Measurements from ENCODE around the gene IQCN. TPM values are rescaled to one million over a fixed set of nuclear protein-coding genes. Genes with fewer than 3 reads are reported as not detected.

The IQCN gene
- total RNA-seq, 4 donors from 2014 or later: 4.8 to 49.7 (median 17.5) TPM

- in situ Hi-C loops (cut with MboI; ENCODE audit: low pct_ligation_motif_present in 1 of 4, low pct_unique_long_range_greater_than_20kb in 1 of 4, low sequenced_read_pairs in 3 of 4): no loop called here
- intact Hi-C loops (cut with DNase I; ENCODE audit: low total_unique reads): no loop called here
- Histone ChIP-seq H3K27ac (peak overlapping the region; percentile 95 to 99 (median 96)), H3K4me1 (peaks cover 10 to 39% (median 30%) of the 10 kb centered on the region in 4 donors), H3K36me3 (no peaks in the 10 kb centered on the region), H3K4me3 (no peak overlapping the region), H3K27me3 (no peaks in the 10 kb centered on the region), H3K9me3 (no peaks in the 10 kb centered on the region)
- 60% methylated on average over 6 of the region's 9 CpGs; no CpG with 5 or more reads in 1 of the 2 donors for WGBS, 2 donors (ENCODE audit: low coverage in 1 of 2)
- TF ChIP-seq POLR2A (IDR thresholded peaks at IDR 0.05) (no peak), POLR2AphosphoS5 (IDR thresholded peaks at IDR 0.05) (no peak), CTCF (IDR thresholded peaks at IDR 0.05) (no peak), EP300 (IDR thresholded peaks at IDR 0.05; ENCODE audit: low read depth) (no peak)
- DNase-seq: peak; percentile 69
These were observed 20.2 kb upstream of the IQCN start for GRCh38 chr19:18294467-18294864.

GRCh38 chr19:18293642-18294466, 19.6 kb upstream of the IQCN start:
- intact Hi-C loops (cut with DNase I; ENCODE audit: low total_unique reads): no loop called here
- Histone ChIP-seq H3K9me3 (no peaks in the 10 kb centered on the region), H3K27me3 (no peaks in the 10 kb centered on the region), H3K27ac (peak overlapping the region; percentile 95 to 99 (median 96)), H3K4me1 (peaks cover 10 to 39% (median 30%) of the 10 kb centered on the region in 4 donors), H3K4me3 (peak overlapping the region in 1 of 4 donors; percentile 79), H3K36me3 (no peaks in the 10 kb centered on the region)
- in situ Hi-C loops (cut with MboI; ENCODE audit: low pct_ligation_motif_present in 1 of 4, low pct_unique_long_range_greater_than_20kb in 1 of 4, low sequenced_read_pairs in 3 of 4): no loop called here
- no peak for DNase-seq
- WGBS, 2 donors (ENCODE audit: low coverage in 1 of 2): 75% methylated on average over 18 of the region's 18 CpGs; no CpG with 5 or more reads in 1 of the 2 donors
- TF ChIP-seq CTCF (IDR thresholded peaks at IDR 0.05) (no peak), EP300 (IDR thresholded peaks at IDR 0.05; ENCODE audit: low read depth) (no peak), POLR2A (IDR thresholded peaks at IDR 0.05) (no peak), POLR2AphosphoS5 (IDR thresholded peaks at IDR 0.05) (no peak)

GRCh38 chr19:18292810-18293641, 18.8 kb upstream of the IQCN start:
- no peaks in the 10 kb centered on the region for H3K27me3 ChIP-seq
- DNase-seq: peak; percentile 79
- peaks cover 10 to 39% (median 30%) of the 10 kb centered on the region in 4 donors for H3K4me1 ChIP-seq
- intact Hi-C loops (cut with DNase I; ENCODE audit: low total_unique reads): no loop called here
- in situ Hi-C loops (cut with MboI; ENCODE audit: low pct_ligation_motif_present in 1 of 4, low pct_unique_long_range_greater_than_20kb in 1 of 4, low sequenced_read_pairs in 3 of 4): no loop called here
- H3K36me3 ChIP-seq: no peaks in the 10 kb centered on the region
- TF ChIP-seq POLR2A (IDR thresholded peaks at IDR 0.05): no peak
- peak in 1 of 3 donors; percentile 65 for TF ChIP-seq POLR2AphosphoS5 (IDR thresholded peaks at IDR 0.05)
- TF ChIP-seq EP300 (IDR thresholded peaks at IDR 0.05; ENCODE audit: low read depth): no peak
- WGBS, 2 donors (ENCODE audit: low coverage in 1 of 2): 11 to 15% methylated on average over 15 to 29 of the region's 31 CpGs
- H3K9me3 ChIP-seq: no peaks in the 10 kb centered on the region
- peak overlapping the region; percentile 95 to 99 (median 96) for H3K27ac ChIP-seq
- H3K4me3 ChIP-seq: peak overlapping the region; percentile 40 to 79 (median 54)

- Histone ChIP-seq H3K4me1 (peaks cover 10 to 39% (median 30%) of the 10 kb centered on the region in 4 donors), H3K9me3 (no peaks in the 10 kb centered on the region), H3K36me3 (no peaks in the 10 kb centered on the region), H3K27me3 (no peaks in the 10 kb centered on the region), H3K4me3 (peak overlapping the region; percentile 40 to 79 (median 54)), H3K27ac (peak overlapping the region; percentile 95 to 99 (median 96))
- intact Hi-C loops (cut with DNase I; ENCODE audit: low total_unique reads): no loop called here
- no peak for DNase-seq
- in situ Hi-C loops (cut with MboI; ENCODE audit: low pct_ligation_motif_present in 1 of 4, low pct_unique_long_range_greater_than_20kb in 1 of 4, low sequenced_read_pairs in 3 of 4): no loop called here
- 0% methylated on average over 13 of the region's 20 CpGs; no CpG with 5 or more reads in 1 of the 2 donors for WGBS, 2 donors (ENCODE audit: low coverage in 1 of 2)
- TF ChIP-seq POLR2AphosphoS5 (IDR thresholded peaks at IDR 0.05) (no peak), EP300 (IDR thresholded peaks at IDR 0.05; ENCODE audit: low read depth) (no peak), POLR2A (IDR thresholded peaks at IDR 0.05) (no peak), CTCF (IDR thresholded peaks at IDR 0.05) (no peak)
These were observed 18.2 kb upstream of the IQCN start for GRCh38 chr19:18292462-18292809.

Measured in transverse colon (tissue), 4 donors.